GM19025 (cell line): Measurements from ENCODE around the gene TOM1L1.

ENCODE experiments used
- ATAC-seq: cut with Tn5 transposase; IDR thresholded peaks from one replicate; pipeline ENCODE4 v1.9.1; 2021; ENCODE audit warnings: mild to moderate bottlenecking, low read depth, moderate library complexity; ENCODE audit not compliant: unreplicated experiment

TOM1L1 gene

DNA sequence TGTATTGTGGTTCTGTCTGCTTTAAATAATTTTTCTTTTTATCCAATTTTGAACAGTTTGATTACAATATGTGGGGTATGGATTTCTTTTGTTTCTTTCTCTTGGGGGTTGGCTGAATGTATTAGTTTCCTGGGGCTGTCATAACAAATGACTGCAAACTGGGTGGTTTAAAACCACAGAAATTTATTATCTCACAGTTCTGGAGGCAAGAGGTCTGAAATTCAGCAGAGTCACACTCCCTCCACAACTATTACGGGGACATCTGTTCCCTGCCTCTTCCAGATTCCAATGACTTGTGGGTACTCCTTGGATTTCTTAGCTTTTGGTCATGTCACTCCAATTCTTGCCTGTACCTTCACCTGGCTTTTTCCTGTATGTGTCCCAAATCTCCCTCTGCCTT lies 44.1 kb downstream of the TOM1L1 start:
- ATAC-seq, result no peak

GRCh38 chr17:54945231-54945630 lies 44.6 kb downstream of the TOM1L1 start:
- ATAC-seq, result no peak

GRCh38 chr17:54945671-54946070 lies 45.0 kb downstream of the TOM1L1 start:
- ATAC-seq, result no peak

GRCh38 chr17:54947396-54947795 lies 46.7 kb downstream of the TOM1L1 start:
- ATAC-seq, result no peak

DNA sequence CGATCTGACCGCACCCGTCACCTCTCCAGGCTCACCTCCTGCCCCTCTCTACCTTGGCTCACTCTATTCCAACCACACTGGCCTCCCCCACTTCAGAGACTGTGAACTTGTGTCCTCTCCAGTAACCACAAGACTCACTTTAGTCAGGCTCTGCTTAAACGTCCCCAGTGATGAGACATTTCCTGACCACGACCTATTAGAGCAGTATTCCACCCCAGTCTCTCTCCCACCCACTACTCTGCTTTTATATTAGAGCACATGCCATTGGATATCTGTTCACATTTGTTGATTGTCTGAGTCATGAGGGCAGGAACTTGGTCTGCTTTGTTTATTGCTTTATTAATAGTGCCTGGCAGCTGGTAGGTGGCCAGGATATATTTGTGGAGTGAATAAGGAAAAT lies 47.7 kb downstream of the TOM1L1 start:
- ATAC-seq, result no peak

- no peak for ATAC-seq
These were observed 49.5 kb downstream of the TOM1L1 start for GRCh38 chr17:54950116-54950515.

DNA sequence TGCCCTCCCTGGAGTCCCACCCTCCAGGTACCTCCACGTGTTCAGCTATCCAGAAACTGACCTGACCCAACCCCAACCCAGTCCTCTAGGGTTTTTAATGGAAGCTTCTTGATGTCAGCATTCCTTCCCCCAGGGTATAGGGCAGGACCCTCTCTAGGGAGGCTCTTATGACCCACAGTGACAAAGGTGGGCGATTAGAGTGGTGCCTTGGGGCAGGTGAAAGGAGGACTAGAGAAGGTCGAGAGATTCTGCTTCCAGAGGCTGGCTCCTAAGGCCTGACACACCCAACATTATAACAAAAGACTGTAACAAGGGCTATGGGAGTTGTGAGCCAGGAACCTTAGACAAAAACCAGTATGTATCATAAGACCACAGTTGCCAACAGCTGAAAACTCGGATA lies 50.6 kb downstream of the TOM1L1 start:
- no peak for ATAC-seq

DNA sequence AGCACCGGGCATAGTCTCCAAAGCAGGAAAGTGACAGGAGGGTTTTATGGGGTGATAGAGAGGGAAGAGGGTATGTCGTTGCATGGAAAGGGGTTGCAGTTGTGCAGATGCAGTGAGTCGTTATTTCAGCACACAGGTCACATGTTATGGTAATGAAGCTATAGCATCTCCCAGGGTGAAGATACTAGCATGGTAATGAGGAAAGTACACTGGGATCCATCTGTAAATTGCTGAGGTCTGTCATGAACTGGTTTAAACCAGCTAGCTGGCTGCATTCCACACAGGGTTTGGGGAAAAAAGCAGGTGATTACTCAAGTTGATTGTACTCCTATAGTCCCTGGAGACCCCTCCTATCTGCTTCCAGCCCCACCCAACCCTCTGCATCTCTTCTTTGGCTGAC lies 56.1 kb downstream of the TOM1L1 start:
- ATAC-seq, result no peak

GRCh38 chr17:54967621-54968261 lies 67.1 kb downstream of the TOM1L1 start:
- peak; percentile 17 for ATAC-seq

GRCh38 chr17:54968262-54968987 lies 67.8 kb downstream of the TOM1L1 start, which contains the start of the genes COX11 and STXBP4:
Gene COX11 (minus strand): TSS chr17:54968654. CDS start chr17:54968646, 8 bp downstream.
Gene STXBP4 (plus strand): TSS chr17:54968765. CDS start chr17:54986220, 17,455 bp downstream.
- peak; percentile 90 for ATAC-seq

- peak; percentile 21 for ATAC-seq
These were observed 68.3 kb downstream of the TOM1L1 start for GRCh38 chr17:54968988-54969332.

DNA sequence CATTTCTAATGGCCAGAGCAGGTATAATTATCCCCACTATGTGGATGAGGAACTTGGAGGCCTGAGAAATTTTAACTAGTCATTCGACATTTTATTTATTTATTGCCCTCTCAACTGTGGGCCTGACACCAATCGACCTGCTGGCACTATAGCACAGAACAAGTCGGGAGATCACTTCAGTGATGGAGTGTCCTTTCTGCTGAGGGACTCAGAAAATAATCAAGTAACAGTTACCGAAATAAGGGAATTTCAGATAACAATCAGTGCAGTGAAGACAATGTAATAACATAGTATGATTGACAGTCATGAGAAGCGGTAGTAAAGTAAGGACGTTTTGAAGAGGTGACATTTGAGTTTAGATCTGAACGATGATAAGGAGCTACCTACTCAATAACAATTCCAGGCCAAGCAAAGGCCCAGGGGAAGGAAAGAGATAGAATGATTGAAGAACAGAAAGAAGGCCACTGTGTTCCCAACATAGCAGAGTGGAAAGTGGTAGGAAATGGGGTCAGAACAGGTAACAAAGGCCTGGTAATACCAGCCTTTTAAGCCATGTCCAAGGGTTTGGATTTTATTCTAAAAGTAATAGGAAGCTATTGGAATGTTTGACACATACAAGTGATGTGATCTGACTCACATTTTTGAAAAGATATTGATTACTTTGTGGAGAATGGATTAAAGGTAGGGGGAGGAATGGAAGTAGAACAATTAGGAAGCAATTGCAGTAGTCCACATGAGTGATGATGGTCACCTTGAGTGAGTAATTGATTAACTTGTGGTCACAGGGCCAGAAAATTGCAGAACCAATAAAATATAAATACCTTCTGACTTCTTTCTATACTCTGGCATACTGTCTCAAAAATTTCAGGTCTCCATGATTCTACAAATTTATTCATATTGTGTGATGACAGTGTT lies 69.3 kb downstream of the TOM1L1 start:
- no peak for ATAC-seq

GRCh38 chr17:54971147-54971546 lies 70.5 kb downstream of the TOM1L1 start:
- no peak for ATAC-seq

DNA sequence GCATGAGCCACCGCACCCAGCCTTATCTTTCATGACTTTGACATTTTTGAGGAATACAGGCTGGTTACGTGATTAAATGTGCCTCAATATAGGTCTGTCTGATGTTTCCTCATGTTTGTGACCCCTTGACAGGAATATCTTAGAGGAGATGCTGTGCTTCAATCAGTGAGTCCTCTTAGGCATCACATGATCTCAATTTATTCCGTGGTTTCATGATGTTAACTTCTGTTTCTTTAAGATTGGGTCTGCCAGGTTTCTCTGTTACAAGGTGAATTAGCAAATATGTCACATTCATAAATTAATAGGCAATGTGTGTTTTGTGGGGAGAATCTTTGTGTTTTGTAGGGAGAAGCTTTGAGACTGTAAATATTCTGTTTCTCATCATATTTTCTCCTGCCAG lies 71.2 kb downstream of the TOM1L1 start:
- no peak for ATAC-seq

GRCh38 chr17:54972406-54973138 lies 71.9 kb downstream of the TOM1L1 start:
- ATAC-seq, result no peak

DNA sequence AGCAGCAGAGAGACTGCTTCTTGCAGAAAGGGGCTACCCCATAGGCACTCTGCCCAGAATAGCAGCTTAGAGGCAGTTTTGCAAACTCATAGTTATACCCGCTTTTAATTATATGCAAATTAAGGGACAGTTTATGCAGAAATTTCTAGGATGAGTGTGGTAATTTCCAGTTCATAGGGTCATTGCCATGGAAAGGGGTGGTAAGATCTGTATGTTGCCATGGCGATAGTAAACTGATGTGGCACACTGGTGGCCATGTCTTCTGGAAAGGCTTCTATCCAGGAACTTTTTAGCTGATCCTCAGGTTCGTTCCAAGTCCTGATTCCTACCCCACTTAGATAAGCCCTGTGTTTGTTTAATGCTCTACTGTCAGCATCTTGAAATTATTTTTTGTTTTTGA lies 74.1 kb downstream of the TOM1L1 start:
- no peak for ATAC-seq

DNA sequence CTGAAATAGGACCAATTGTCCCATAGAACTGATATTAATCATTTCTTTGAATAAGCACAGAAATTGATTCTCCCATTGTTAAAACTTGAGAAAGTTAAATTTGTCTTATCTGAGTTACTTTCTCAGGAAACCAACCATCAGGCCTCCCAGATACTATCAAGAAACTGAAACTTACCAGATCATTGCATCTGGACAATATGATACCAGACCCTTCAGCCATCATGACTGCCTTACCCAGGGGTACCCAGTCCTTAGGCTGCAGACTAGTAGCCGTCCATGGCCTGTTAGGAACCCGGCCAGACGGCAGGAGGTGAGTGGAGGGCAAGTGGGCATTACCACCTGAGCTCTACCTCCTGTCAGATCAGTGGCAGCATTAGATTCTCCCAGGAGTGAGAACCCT lies 75.7 kb downstream of the TOM1L1 start:
- no peak for ATAC-seq

GRCh38 chr17:54977744-54978143 lies 77.1 kb downstream of the TOM1L1 start:
- ATAC-seq, result no peak

DNA sequence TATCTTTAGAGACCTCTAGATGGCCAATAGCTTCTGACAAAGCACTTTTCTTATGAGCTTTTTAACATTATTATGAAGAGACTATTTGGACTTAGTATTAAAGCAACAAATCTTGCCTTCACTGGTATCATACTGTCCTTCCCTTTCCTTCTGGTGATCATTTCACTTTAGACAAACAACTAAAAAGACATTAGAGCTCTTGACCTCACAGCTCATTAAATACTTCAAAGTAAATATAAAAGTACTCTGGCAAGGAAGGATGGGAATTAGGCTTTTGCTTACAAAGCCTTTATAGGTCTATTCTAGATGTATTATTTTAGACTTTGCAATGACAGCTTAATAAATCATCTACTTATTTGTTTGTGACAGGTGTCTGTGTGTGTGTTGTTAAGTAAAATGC lies 79.0 kb downstream of the TOM1L1 start:
- ATAC-seq, result no peak

DNA sequence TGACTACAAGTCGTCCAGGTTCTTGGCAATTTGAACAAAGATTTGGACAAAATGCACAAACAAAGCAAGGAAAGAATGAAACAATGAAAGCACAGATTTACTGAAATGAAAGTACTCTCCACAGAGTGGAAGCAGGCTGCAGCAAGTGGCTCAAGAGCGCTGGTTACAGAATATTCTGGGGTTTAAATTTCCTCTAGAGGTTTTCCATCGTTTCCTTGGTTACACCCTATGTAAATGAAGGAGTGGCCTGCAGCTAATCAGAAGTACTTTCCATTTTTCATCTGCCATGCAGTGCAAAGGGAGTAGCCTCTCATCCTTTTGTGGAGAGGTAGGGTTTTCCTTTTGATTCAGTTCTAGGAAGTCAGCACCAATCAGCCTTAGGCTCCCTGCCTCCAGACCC lies 79.7 kb downstream of the TOM1L1 start:
- ATAC-seq, result no peak

DNA sequence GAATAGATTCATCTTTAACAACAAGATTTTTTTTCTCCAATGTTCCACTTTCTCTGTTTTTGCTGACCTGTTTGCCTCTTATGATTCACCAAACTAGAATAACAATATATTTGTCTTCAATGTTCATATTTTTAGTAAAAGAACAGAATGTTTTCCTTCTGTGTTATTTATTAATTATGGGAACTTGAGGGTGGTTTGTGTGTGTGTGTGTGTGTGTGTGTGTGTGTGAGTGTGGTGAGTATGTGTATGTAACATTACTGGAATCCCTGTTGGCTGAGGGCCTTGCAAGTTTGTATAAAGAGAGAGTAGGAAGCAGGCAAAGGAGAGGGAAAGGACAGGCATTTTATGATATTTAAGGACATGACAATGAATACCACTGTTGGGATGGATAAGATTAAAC lies 81.7 kb downstream of the TOM1L1 start:
- ATAC-seq, result no peak
